ENCODE data around the gene ECHS1. TPM values are rescaled to one million over a fixed set of nuclear protein-coding genes. Genes with fewer than 3 reads are reported as not detected.

Gene ECHS1
- total and polyA plus RNA-seq, 10 of the 15 experiments (the other 5 are each of a cell fraction or from before 2014, with no cell fraction given): 32.7 to 164 (median 62.4) TPM

- ChIA-PET SMC1A (ENCODE audit: uncharacterized antibody, unreplicated experiment) (no interaction called here), RAD21 (ENCODE audit: unreplicated experiment) (no interaction called here), CTCF (interaction anchor here (1.5 kb wide), 1 partner anchor 30 kb away, joined by 6 read pairs; no protein-coding TSS in a partner anchor), POLR2A (interaction anchor here (1.0 kb wide), 1 partner anchor 11 kb away, joined by 4 read pairs; no protein-coding TSS in a partner anchor)
- Histone ChIP-seq H2AFZ (ENCODE audit: control insufficient read depth, low read depth, low read length) (no peak overlapping the region), H3K4me1 (ENCODE audit: control insufficient read depth, insufficient read depth, low read length) (peaks cover 18% of the 10 kb centered on the region), H3K27me3 (replicated peaks in 1 of 2; ENCODE audit: control insufficient read depth in 2 of 2, insufficient read depth in 2 of 2, low read length in 1 of 2) (no peaks in the 10 kb centered on the region), H3K4me2 (ENCODE audit: control insufficient read depth, insufficient read depth) (no peak overlapping the region), H4K20me1 (ENCODE audit: control insufficient read depth, insufficient read depth) (no peaks in the 10 kb centered on the region), H3K36me3 (ENCODE audit: control insufficient read depth in 2 of 2, insufficient read depth in 2 of 2, low read length in 1 of 2) (peaks cover 0 to 5% of the 10 kb centered on the region in 2 experiments; a peak in 2 of 4 replicates), H3K4me3 (no peak overlapping the region), H3K9ac (ENCODE audit: control insufficient read depth, insufficient read depth, low read length) (no peak overlapping the region), H3K9me3 (replicated peaks; ENCODE audit: control insufficient read depth, insufficient read depth, low read length) (no peaks in the 10 kb centered on the region), H3K27ac (ENCODE audit: control insufficient read depth, insufficient read depth) (no peak overlapping the region), H3K79me2 (ENCODE audit: control insufficient read depth, insufficient read depth, low read length) (no peaks in the 10 kb centered on the region; the same call in 1 of the 2 replicates)
- no peak for FAIRE-seq
- TF ChIP-seq BMI1 (IDR thresholded peaks at IDR 0.05; ENCODE audit: borderline replicate concordance) (no peak), NR2F1 (conservative IDR thresholded peaks at IDR 0.05) (peak; percentile 80)
- in situ Hi-C loops (cut with MboI): no loop called here
- no TSS peak for BruUV-seq (replicated peaks)
- 61% methylated on average over 6 of the region's 6 CpGs for WGBS (ENCODE audit: insufficient coverage, insufficient replicate concordance, low lambda C conversion rate, missing lambda C conversion rate)
- no peak for ATAC-seq
- intact Hi-C loops (cut with micrococcal nuclease; ENCODE audit: unreplicated experiment): no loop called here
- DNase-seq (ENCODE audit: low read depth, low spot score): no peak
Observed at GRCh38 chr10:133359554-133359971, 13.6 kb downstream of the ECHS1 start.

DNA sequence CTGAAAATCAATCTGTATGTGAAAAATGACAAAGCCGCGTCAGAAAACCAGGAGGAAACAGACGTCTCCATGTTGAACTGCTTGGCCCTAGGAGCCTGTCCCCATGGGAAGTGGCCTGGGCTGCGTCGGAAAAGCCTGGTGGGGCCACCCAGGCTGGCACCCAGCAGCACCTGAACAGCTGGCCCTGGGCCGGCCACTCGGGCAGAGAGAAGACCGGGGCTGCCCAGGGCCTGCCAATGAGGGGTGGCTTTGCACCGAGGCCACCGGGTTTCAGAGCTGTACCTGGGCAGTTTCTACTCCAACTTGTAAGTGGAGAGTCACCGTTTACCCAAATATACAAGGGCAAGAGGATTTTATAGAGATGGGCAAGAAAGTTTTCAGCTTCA is 14.2 kb downstream of the ECHS1 start:
- CTCF ChIA-PET: interaction anchor here (1.5 kb wide), 1 partner anchor 30 kb away, joined by 6 read pairs; no protein-coding TSS in a partner anchor
- RAD21 ChIA-PET (ENCODE audit: unreplicated experiment): no interaction called here
- no peak for ATAC-seq

More for the DNA sequence above, 14.2 kb downstream of the ECHS1 start:
- ChIA-PET POLR2A (interaction anchor here (1.0 kb wide), 1 partner anchor 12 kb away, joined by 4 read pairs; no protein-coding TSS in a partner anchor), SMC1A (ENCODE audit: uncharacterized antibody, unreplicated experiment) (no interaction called here)
- Histone ChIP-seq H3K27ac (ENCODE audit: control insufficient read depth, insufficient read depth) (no peak overlapping the region), H2AFZ (ENCODE audit: control insufficient read depth, low read depth, low read length) (no peak overlapping the region), H3K4me2 (ENCODE audit: control insufficient read depth, insufficient read depth) (no peak overlapping the region), H3K9ac (ENCODE audit: control insufficient read depth, insufficient read depth, low read length) (no peak overlapping the region), H3K79me2 (ENCODE audit: control insufficient read depth, insufficient read depth, low read length) (no peaks in the 10 kb centered on the region; the same call in 1 of the 2 replicates), H3K36me3 (ENCODE audit: control insufficient read depth in 2 of 2, insufficient read depth in 2 of 2, low read length in 1 of 2) (peaks cover 0 to 5% of the 10 kb centered on the region in 2 experiments; a peak in 2 of 4 replicates), H3K4me3 (no peak overlapping the region), H4K20me1 (ENCODE audit: control insufficient read depth, insufficient read depth) (no peaks in the 10 kb centered on the region), H3K4me1 (ENCODE audit: control insufficient read depth, insufficient read depth, low read length) (peaks cover 18% of the 10 kb centered on the region), H3K9me3 (replicated peaks; ENCODE audit: control insufficient read depth, insufficient read depth, low read length) (no peaks in the 10 kb centered on the region), H3K27me3 (replicated peaks in 1 of 2; ENCODE audit: control insufficient read depth in 2 of 2, insufficient read depth in 2 of 2, low read length in 1 of 2) (no peaks in the 10 kb centered on the region)
- intact Hi-C loops (cut with micrococcal nuclease; ENCODE audit: unreplicated experiment) (no loop called here), in situ Hi-C loops (cut with MboI) (no loop called here)
- no peak for FAIRE-seq
- no peak for DNase-seq (ENCODE audit: low read depth, low spot score)
- WGBS (ENCODE audit: insufficient coverage, insufficient replicate concordance, low lambda C conversion rate, missing lambda C conversion rate): 85% methylated on average over 11 of the region's 11 CpGs
- BruUV-seq (replicated peaks): no TSS peak
- TF ChIP-seq NRF1 (conservative IDR thresholded peaks at IDR 0.05; ENCODE audit: low read depth, low read length): no peak
- no peak for TF ChIP-seq MYC (IDR thresholded peaks at IDR 0.05; ENCODE audit: insufficient read depth, insufficient read length, insufficient replicate concordance, low read length, severe bottlenecking)
- TF ChIP-seq CREB1 (IDR thresholded peaks at IDR 0.05; ENCODE audit: low read depth): no peak
- TF ChIP-seq ATF3 (IDR thresholded peaks at IDR 0.05; ENCODE audit: borderline replicate concordance, extremely low read depth, low read depth, low read length): no peak
- TF ChIP-seq NKRF (conservative IDR thresholded peaks at IDR 0.05): no peak
- no peak for TF ChIP-seq SMC3 (IDR thresholded peaks at IDR 0.05; ENCODE audit: borderline replicate concordance, low read length)
- TF ChIP-seq IKZF1 (conservative IDR thresholded peaks at IDR 0.05): no peak
- TF ChIP-seq SREBF2 (IDR thresholded peaks at IDR 0.05; ENCODE audit: low read length): no peak
- TF ChIP-seq MTA2 (IDR thresholded peaks at IDR 0.05; ENCODE audit: low read depth): no peak
- no peak for TF ChIP-seq POLR2AphosphoS5 (IDR thresholded peaks at IDR 0.05; ENCODE audit: low read length)
- TF ChIP-seq MYB (IDR thresholded peaks at IDR 0.05; ENCODE audit: borderline replicate concordance, low read depth, low read length): no peak
- TF ChIP-seq JUNB (IDR thresholded peaks at IDR 0.05): no peak
- TF ChIP-seq SRF (IDR thresholded peaks at IDR 0.05; ENCODE audit: low read depth in 2 of 2, low read length in 2 of 2): no peak
- TF ChIP-seq YY1 (IDR thresholded peaks at IDR 0.05; ENCODE audit: low read depth, low read length): no peak
- TF ChIP-seq YBX1 (IDR thresholded peaks at IDR 0.05): no peak

Data from GM12878 (cell line).